LoVo (cell line): ENCODE measurements around the gene CHD9.
A peak's percentile ranks its signal among the peaks of the same experiment; 100 is the strongest.
"Not testable (repeated sequence)": the region's sequence is repeated elsewhere in the genome, so short reads cannot be mapped to it uniquely, and the experiment has no call there.

Experiments used
- DNase-seq: peaks from one replicate; pipeline ENCODE4 v3.0.0-alpha.2; 2016; ENCODE audit warnings: low spot score

Gene CHD9

DNA sequence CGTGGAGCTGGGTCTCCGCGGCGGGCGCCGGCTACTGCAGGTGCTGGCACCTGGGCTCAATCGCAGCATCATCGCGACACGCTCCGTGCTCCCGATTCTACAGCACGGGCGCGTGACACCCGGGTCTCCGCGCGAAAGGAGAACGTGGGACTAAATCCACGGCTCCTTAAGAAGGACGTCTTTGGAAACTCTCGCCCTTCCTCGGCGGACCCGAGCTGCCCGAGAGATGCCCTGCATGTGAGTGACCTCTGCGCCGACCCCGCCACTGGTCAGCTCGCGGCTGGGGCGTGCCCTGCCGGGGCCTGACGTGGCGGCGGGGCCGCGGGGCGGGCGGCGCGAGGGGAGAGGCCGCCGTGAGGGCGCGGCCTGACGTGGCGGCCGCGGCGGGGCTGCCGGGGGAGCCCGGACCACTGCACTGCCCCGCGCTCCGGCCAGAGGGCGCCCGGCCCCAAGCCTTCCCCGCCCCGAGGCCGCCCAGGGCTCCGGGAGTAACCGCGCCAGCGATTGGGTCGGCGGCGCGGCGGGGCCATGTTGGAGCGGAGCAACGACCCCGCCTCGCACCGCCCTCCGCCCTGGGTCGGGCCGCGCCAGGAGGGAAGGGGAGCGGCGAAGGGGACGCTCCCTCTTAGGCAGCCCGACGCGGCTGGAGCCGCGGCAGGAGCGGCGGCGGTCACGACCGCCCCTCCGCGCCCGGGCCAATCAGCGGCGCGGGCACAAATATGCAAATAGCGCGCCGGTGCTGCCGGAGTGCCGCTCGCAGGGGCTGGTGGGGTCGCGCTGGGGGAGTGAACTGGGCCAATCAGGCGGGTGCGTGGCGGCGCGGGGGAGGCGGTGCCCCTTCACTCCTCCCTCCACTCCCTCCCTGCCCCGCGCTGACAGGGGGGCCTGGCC is 75.6 kb downstream of the CHD9 start:
- peak; percentile 93 for DNase-seq

DNA sequence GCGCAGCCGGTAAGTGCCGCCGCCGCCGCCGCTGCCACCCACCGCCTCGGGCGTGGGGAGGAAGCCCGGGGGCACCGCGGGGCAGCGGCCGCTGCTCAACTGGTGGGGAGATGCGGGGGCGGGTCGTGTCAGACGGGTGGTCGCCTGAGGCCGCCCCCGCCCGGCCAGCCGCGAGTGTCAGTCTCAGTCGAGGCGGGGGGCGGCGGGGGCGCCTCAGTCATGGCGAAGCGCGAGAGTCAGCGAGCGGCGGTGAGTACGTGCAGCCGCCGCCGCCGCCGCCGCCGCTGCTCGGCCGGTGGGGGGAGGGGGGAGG is 76.2 kb downstream of the CHD9 start:
- no peak for DNase-seq

DNA sequence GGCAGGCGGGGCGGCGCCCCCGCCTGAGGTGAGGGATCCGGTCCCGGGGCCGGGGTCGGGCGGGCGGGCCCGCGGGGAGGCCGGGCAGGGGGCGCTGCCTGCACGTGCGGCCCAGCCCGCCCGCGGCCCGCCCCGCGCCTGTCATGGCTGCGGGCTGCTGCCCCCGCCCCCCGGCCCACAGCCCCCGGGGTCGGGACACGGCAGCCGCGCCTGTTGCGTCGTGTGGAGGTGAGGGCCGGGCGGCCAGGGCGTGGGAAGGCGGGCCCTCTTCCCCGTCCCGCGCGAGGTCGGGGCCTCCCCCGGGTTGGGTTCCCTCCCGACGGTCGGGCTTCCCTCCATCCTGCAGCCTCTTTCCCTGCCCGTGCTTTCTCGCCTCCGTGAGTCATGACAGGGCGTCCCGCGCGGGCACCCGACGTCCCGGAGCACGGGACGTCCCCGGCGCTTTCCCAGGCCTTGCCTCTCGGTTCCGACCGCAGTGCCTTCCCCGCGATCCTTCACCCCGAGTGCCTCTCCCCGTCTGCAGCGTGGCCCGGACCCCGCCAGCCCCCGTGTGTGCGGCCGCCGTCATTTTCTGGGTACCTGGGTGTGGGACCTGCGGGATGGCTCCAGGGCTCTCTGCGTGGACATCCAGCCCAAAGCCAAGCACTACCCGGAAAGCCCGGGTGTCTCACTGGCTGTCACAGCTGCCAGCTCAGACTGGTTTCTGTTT is 76.7 kb downstream of the CHD9 start:
- DNase-seq, result peak; percentile 22

DNA sequence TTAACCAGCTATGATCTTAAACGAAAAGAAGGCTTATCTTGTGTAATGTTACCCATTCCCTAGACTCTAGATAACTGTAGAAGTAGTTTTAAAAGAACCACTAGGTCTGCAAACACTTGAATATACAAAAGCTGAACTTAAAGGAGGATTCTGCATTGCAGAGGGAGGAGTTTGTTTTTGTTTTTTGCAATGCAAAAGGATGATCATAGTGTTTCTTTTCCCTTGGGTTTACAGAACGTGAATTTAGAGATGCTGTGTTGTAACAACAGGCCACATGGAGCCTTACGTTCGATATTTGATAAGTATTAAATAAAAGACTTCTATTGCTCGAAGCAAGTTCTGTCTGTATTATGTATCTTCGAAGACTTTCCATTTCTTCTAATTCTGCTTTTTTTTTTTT is 77.6 kb downstream of the CHD9 start:
- DNase-seq, result no peak

DNA sequence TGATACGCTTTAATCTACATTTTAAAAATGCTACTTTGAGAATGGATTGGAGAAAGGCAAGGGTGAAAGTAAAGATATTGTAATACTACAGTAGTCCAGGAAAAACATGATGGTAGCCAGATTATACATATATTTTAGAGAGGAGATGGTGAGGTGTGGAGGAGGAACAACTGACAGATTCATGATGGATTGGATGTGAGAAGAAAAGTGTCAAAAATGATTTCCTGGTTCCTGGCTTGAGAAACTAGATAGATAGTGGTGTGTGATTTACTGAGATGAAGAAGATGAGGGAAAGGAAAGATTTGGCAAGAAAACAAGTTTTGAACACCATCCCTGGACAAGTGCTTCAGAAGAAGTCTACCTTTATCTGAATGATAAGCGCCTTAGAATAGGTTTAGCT is 80.5 kb downstream of the CHD9 start:
- DNase-seq, result no peak

DNA sequence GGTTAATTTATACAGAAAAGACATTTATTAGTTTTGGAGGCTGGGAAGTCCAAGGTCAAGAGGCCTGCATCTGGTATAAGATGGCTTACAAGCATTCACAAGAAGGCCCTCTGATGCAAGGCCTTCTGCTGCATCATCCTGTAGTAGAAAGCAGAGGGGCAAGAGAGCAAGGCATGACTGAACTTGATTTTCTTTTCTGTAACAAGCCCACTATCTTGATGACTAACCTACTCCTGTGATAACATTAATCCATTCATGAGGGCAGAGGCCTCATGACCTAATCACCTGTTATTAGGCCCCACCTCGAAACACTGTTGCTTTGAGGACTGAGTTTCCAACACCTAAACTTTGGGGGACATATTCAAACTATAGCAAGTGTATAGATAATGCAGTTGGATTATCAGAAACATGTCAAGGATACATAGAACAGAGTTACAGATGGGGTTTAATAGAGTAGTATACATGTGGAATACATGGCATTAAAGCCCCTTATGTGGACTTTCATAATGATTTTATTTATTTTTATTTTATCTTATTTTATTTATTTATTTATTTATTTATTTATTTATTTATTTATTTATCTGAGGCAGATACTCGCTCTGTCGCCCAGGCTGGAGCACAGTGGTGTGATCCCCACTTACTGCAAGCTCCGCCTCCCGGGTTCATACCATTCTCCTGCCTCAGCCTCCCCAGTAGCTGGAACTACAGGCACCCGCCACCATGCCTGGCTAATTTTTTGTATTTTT is 88.2 kb downstream of the CHD9 start:
- no peak for DNase-seq

DNA sequence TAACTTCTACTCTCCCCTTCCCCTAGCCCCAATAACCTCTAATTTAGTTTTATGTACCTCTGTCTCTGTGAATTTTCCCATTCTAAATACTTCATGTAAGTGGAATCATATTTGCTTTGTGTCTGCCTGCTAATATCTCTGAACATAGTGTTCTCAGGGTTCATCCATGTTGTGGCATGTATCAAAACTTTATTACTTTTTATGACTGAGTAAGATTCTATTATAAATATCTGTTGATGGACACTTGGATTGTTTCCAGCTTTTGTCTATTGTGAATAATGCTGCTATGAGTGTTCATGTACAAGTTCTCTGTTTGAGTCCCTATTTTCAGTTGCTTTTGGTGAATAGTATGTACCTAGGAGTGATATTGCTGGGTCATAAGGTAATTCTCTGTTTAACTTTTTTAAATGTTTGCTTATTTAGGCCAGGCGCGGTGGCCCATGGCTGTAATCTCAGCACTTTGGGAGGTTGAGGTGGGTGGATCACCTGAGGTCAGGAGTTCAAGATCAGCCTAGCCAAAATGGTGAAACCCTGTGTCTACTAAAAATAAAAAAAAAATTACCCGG is 92.8 kb downstream of the CHD9 start:
- no peak for DNase-seq

DNA sequence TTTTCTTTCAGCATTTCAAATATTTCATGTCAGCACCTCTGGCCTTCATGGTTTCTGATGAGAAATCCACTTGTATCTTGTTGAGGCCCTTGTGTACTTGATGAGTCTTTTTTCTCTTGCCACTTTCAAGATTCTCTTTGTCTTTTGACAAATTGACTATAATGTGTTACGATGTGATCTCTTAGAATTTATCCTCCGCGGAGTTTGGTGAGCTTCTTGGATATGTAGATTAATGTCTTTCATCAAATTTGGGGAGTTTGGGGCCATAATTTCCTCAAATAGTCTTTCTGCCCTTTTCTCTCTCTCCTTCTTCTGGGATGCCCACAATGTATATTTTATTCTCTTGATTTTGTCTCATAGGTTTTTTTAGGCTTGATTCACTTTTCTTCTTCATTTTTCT is 96.0 kb downstream of the CHD9 start:
- DNase-seq, result no peak

DNA sequence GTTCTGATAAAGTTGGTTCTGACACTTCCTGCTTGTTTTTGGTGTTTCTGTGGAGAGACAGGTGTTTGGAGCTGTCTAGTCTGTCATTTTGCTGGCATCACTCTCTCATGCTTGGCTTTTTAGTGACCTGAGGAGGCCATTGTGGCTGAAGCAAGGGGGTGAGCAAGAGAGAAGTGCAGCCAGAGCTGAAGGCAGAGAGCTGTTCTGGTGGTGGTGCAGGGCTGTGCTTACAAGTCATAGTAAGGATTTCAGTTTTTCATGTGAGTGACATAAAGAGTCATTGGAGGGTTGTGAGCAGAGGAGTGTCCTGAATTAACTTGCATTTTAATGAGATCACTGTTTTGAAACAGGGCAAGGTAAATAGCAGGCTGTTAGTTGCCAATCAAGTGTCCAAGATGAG is 97.5 kb downstream of the CHD9 start:
- DNase-seq, result no peak

DNA sequence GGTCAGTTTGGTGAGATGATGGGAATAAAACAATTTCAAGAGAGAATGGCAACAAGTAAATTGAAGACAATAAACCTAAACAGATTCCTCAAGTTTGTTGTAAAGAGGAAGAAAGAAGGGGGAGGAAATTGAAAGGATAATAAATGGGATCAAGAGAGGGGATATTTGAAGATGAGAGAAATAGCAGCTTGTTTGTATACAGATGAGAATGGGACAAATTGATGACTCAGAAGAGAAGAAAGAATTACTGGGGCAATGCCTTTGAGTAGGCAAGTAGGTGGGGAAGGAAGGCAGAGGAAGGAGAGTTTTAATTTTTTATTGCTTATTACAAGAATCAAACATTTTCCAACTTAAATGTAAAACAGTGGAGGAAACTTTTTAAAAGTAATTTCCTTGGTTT is 98.3 kb downstream of the CHD9 start:
- DNase-seq, result no peak

DNA sequence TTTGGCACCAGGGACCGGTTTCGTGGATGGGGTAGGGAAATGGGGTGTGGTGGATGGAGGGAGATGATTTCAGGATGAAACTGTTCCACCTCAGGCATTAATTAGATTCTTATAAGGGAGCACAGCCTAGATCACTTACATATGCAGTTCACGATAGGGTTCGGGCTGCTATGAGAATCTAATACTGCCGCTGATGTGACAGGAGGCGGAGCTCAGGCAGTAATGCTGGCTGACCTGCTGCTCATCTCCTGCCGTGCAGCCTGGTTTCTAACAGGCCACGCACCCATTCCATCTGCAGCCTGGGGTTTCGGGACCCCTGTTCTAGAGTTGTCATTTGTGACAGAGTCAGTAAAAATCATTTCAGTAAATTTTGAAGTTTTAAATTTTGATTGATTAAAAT is 99.7 kb downstream of the CHD9 start:
- no peak for DNase-seq

DNA sequence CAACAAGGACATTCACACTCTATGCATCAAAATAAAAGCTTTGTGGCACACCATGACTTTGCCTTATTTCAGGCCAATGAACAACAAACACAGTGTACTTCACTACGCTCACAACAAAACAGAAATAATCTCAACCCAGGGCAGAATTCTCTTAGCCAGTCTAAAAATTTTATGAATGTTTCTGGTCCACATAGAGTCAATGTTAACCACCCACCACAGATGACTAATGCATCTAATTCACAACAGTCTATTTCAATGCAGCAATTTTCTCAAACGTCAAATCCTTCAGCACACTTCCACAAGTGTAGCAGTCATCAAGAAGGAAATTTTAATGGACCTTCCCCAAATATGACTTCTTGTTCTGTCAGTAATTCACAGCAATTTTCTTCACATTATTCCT is 101.7 kb downstream of the CHD9 start:
- no peak for DNase-seq

DNA sequence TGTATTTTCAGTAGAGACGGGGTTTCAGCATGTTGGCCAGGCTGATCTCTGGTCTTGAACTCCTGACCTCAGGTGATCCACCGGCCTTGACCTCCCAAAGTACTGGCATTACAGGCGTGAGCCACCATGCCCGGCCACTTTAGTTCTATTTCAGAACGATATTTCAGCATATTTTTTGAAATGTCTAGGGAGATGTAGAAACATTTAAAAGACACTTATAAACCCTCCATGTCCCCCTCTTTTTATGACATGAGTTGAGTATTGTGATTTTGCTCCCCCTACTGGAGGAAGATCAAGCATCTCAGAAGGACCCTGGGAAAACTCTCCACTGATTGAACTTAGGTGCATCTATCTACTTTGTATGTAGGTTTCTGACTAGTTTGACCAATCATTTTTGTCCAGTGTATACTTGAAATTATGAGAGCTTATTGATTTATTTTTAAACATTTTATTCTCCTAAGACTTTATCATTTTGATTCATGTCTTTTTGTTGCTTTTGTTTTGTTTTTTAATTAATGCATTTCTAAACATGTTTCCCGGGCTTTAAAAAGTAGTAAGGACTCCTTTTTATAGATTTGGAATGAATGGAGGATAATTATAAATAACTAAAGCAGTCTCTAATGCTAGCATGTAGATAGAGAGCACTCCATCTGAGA is 105.1 kb downstream of the CHD9 start:
- DNase-seq, result peak; percentile 34

DNA sequence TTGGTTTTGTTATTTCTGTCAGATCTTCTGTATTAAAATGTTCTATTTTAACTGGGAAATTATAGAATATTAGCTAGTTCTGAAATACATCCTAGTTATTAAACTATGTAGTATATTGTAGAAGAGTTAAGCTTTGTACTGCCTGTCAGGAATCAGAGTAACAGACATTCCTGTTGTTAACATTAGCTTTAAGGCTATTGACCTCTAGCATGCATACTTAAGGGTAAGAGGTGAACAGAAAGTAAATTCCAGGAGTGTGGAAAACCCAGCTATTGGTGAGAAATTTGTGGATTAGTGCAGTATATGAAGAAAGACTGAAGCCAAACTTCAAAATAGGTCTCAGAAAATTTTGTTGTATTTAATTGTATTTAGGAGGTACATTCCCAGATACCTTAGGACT is 111.3 kb downstream of the CHD9 start:
- DNase-seq, result no peak

DNA sequence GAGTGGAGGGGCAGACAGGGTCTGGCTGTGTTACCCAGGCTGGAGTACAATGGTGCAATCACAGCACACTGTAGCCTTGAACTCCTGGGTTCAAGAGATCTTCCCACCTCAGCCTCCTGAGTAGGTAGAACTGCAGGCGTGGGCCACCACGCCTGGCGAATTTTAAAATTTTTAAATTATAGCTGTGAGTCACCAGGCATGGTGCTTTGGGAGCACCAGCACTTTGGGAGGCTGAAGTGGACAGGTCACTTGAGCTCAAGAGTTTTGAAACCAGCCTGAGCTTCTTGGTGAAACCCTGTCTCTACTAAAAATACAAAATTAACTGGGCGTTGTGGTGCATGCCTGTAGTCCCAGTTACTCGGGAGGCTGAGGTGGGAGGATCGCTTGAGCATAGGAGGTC is 114.0 kb downstream of the CHD9 start:
- no peak for DNase-seq

DNA sequence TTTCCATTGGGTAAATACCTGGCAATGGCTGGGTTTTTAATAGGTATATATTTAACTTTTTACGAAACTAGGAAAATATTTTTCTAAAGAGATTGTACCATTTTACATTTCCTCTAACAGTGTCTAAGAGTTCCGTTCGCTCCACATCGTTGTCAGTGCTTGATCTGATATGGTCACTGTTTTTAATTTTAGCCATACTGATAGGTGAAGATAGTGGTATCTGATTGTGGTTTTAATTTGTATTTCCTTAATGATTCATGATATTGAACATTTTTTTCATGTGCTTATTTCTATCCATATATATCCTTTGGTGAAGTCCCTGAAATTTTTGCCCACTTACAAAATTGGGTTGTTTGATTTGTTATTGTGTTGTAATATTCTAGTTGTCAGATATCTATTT is 117.7 kb downstream of the CHD9 start:
- no peak for DNase-seq

DNA sequence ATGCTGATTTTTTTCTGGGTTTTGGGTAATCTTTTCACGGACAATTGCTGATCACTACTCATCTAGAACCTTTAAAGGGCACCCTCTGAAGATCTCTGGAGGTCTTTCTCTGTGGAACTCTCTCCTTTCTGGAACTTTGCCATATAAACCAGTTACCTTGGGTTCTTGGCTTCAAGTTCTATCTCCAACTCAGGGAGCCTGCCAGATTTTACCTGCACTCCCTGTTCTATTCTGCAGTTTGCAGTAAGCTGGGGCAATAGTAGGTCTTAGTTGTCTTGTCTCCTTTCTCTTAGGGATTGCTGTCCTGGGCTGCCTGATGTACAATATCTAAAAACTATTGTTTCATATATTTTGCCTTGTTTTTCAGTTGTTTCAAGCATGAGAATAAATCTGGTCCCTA is 120.3 kb downstream of the CHD9 start:
- DNase-seq, result no peak

DNA sequence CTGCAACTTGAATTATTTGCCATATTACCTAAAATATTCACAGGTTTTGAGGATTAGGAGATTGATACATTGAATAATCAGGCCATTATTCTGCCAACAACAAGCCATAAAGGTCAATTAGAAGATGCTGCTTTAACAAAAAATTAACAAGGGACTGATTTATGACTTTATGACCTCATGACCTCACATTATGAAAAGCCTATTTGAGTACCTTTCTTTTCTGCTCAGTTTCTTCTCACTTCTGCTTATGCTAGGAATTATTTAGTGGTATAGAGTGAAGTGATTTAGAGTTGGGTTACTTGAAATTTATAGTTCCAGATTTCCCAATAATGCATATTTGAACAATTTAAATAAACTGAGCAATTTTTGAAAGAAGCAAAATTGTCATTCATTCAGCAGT is 121.6 kb downstream of the CHD9 start:
- DNase-seq, result no peak

DNA sequence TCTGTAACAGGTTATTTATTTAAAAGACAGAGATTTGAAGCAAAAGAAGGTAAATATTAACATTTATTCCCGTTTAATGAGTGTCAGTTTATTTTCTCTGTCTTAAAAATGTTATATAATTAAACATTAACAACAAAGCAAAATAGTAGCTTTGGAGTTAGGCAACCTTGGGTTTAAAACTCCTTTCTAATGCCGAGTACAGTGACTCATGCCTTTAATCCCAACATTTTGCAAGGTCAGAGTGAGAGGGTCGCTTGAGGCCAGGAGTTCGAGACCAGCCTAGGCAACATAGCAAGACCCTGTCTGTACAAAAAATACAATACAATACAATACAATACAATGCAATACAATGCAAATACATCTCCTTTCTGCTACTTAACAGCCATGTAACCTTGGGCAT is 128.7 kb downstream of the CHD9 start:
- DNase-seq, result no peak

DNA sequence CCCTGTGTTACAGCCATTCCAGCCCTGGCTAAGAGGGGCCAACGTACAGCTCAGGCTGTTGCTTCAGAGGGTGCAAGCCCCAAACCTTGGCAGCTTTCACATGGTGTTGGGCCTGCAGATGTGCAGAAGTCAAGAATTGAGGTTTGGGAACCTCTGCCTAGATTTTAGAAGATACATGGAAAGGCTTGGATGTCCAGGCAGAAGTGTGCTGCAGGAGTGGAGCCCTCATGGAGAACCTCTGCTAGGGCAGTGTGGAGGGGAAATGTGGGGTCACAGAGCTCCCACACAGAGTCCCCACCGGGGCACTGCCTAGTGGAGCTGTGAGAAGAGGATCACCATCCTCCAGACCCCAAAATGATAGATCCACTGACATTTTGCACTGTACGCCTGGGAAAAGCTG is 130.9 kb downstream of the CHD9 start:
- not testable (repeated sequence) for DNase-seq

DNA sequence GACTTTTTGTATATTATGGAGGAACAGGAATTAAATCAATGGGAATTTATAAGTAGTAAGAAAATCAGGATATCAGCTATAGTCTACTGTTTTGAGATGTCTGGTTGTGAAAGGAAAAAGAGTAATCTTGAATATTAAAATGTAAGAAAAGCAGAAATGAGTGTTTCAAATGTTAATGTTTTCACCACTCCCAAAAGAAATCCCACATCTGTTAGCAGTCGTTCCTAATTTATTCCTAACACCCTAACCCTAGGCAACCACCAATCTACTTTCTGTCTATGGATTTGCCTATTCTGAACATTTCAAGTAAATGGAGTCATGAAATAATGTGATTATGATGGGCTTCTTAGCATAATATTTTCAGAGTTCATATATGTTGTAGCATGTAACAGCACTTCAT is 133.0 kb downstream of the CHD9 start:
- DNase-seq, result no peak

DNA sequence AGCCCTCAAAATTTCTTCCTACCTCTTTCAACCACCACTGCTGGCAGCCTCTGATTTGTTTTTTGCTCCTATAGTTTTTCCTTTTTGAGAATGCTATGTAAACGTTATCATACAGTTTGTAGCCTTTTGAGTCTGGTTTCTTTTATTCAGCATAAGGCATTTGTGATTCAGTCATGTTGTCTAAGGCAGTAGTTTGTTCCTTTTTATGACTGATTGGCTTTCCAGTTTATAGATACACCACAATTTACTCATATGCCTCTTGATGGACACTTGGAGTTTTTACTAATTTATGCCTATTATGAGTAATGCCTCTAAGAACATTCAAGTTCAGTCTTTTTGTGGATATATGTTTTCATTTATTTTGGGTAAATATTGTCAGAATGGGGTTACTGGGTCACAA is 136.6 kb downstream of the CHD9 start:
- DNase-seq, result no peak
